IMR-90 (cell line): ENCODE results near the gene NFIX. TPM values are rescaled to one million over a fixed set of nuclear protein-coding genes. Genes with fewer than 3 reads are reported as not detected.

Experiments
- ATAC-seq: fragments of 200-7000 bp; cut with Tn5 transposase; 2 replicates; pipeline ENCODE4 v1.9.1; 2020; ENCODE audit warnings: low read depth, mild to moderate bottlenecking, moderate library complexity
- BruUV-seq: library from RNA; stranded (reverse); fragments of 400-500 nt; replicated peaks from 2 replicates; lab custom pipeline; 2021; lab: Mats Ljungman, UMichigan
- CTCF ChIA-PET: fragments of 300-600 bp; formaldehyde crosslinking; extraction: SDS; loops from one replicate; lab custom pipeline; 2021; ENCODE audit warnings: antibody characterized with exemption; lab: Yijun Ruan, JAX
- POLR2A ChIA-PET: fragments of 300-600 bp; sonication (Branson Sonifier 250); formaldehyde crosslinking; loops from one replicate; lab custom pipeline; 2022; ENCODE audit warnings: antibody characterized with exemption; ENCODE audit not compliant: unreplicated experiment; lab: Charles Lee
- DNase-seq: peaks from one replicate; pipeline ENCODE4 v3.0.0; 2013
- H2AFZ ChIP-seq: replicated peaks from 2 replicates; pipeline ENCODE3; 2013; ENCODE audit warnings: low read length, mild to moderate bottlenecking; ENCODE audit not compliant: poor library complexity
- H2AK5ac ChIP-seq: 2 replicates; pipeline ENCODE4 v1.6.1; 2013; ENCODE audit warnings: low read depth, low read length, inconsistent platforms
- H2AK9ac ChIP-seq: replicated peaks from 2 replicates; pipeline ENCODE3; 2013; ENCODE audit warnings: mild to moderate bottlenecking, low read depth, low read length, moderate library complexity; ENCODE audit not compliant: poor library complexity
- H2BK120ac ChIP-seq: 2 replicates; pipeline ENCODE4 v1.6.1; 2013; ENCODE audit warnings: low read depth, low read length, inconsistent platforms
- H2BK15ac ChIP-seq: 3 replicates; pipeline ENCODE4 v1.6.1; 2013; ENCODE audit warnings: low read depth, low read length, inconsistent platforms
- H2BK20ac ChIP-seq: 2 replicates; pipeline ENCODE4 v1.6.1; 2013; ENCODE audit warnings: low read depth, mild to moderate bottlenecking, inconsistent platforms, low read length, moderate library complexity
- H2BK5ac ChIP-seq: 2 replicates; pipeline ENCODE4 v1.6.1; 2013; ENCODE audit warnings: mild to moderate bottlenecking, low read depth, low read length, inconsistent platforms; ENCODE audit not compliant: poor library complexity, severe bottlenecking
- H3K14ac ChIP-seq: replicated peaks from 2 replicates; pipeline ENCODE4 v1.6.1; 2013; ENCODE audit warnings: low read depth, low read length, inconsistent platforms
- H3K18ac ChIP-seq: 2 replicates; pipeline ENCODE4 v1.6.1; 2013; ENCODE audit warnings: low read depth, low read length, control low read depth
- H3K23ac ChIP-seq: 2 replicates; pipeline ENCODE4 v1.6.1; 2013; ENCODE audit warnings: low read depth, low read length, inconsistent platforms
- H3K27ac ChIP-seq: 2 replicates; pipeline ENCODE4 v1.5.1; 2013; ENCODE audit warnings: mild to moderate bottlenecking, control low read depth, low read length; ENCODE audit not compliant: insufficient read depth
- H3K27me3 ChIP-seq: 2 replicates; pipeline ENCODE4 v1.6.1; 2013; ENCODE audit warnings: low read length; ENCODE audit not compliant: control insufficient read depth, insufficient read depth
- H3K36me3 ChIP-seq: 2 replicates; pipeline ENCODE4 v1.6.1; 2013; ENCODE audit warnings: low read length, mixed read lengths; ENCODE audit not compliant: control insufficient read depth, insufficient read depth
- H3K4ac ChIP-seq: 2 replicates; pipeline ENCODE4 v1.6.1; 2013; ENCODE audit warnings: low read depth, low read length, inconsistent platforms
- H3K4me1 ChIP-seq: 2 replicates; pipeline ENCODE4 v1.6.1; 2013; ENCODE audit warnings: low read length, mixed read lengths; ENCODE audit not compliant: control insufficient read depth, insufficient read depth
- H3K4me2 ChIP-seq: 2 replicates; pipeline ENCODE4 v1.6.1; 2013; ENCODE audit warnings: low read depth, mild to moderate bottlenecking, control low read depth, low read length, moderate library complexity
- H3K4me3 ChIP-seq: 2 replicates; pipeline ENCODE4 v1.5.1; 2013; ENCODE audit warnings: low read depth, mild to moderate bottlenecking, control low read depth, low read length, moderate library complexity; ENCODE audit not compliant: insufficient read depth
- H3K56ac ChIP-seq: 2 replicates; pipeline ENCODE4 v1.6.1; 2013; ENCODE audit warnings: low read length, inconsistent platforms; ENCODE audit not compliant: insufficient read depth; ENCODE audit errors: extremely low read depth
- H3K79me1 ChIP-seq, 2 experiments: 2 replicates each; pipeline ENCODE4 v1.6.1; 2013; ENCODE audit warnings: low read length in 2 of 2, inconsistent platforms in 1 of 2, low read depth in 1 of 2
- H3K9ac ChIP-seq: 2 replicates; pipeline ENCODE4 v1.6.1; 2013; ENCODE audit warnings: low read depth, low read length, control low read depth
- H3K9me1 ChIP-seq: 2 replicates; pipeline ENCODE4 v1.6.1; 2013; ENCODE audit warnings: low read length, inconsistent platforms; ENCODE audit not compliant: insufficient read depth
- H3K9me3 ChIP-seq: 2 replicates; pipeline ENCODE4 v1.6.1; 2013; ENCODE audit warnings: low read length; ENCODE audit not compliant: control insufficient read depth, insufficient read depth
- H4K20me1 ChIP-seq: 2 replicates; pipeline ENCODE4 v1.6.1; 2013; ENCODE audit warnings: low read length, inconsistent platforms; ENCODE audit not compliant: insufficient read depth
- H4K5ac ChIP-seq: 2 replicates; pipeline ENCODE4 v1.6.1; 2013; ENCODE audit warnings: mild to moderate bottlenecking, low read depth, low read length, control low read depth
- H4K8ac ChIP-seq, 2 experiments: 2 replicates each; pipeline ENCODE4 v1.6.1; 2013; ENCODE audit warnings: low read depth in 2 of 2, low read length in 2 of 2, control low read depth in 1 of 2, inconsistent platforms in 1 of 2
- H4K91ac ChIP-seq: 2 replicates; pipeline ENCODE4 v1.6.1; 2013; ENCODE audit warnings: low read depth, low read length, inconsistent platforms; ENCODE audit not compliant: insufficient read depth
- BHLHE40 ChIP-seq: fragments of 150-350 bp; IDR thresholded peaks from 2 replicates; pipeline ENCODE4 v1.6.1; 2016; ENCODE audit warnings: mild to moderate bottlenecking, low read depth, low read length
- CHD1 ChIP-seq: IDR thresholded peaks from 2 replicates; pipeline ENCODE4 v1.6.1; 2012; ENCODE audit warnings: low read depth, low read length, improper control_type of control experiment
- MAZ ChIP-seq: IDR thresholded peaks from 2 replicates; pipeline ENCODE4 v1.6.1; 2012; ENCODE audit warnings: low read depth, mild to moderate bottlenecking, low read length, improper control_type of control experiment, moderate library complexity, borderline replicate concordance
- NFE2L2 ChIP-seq: fragments of 150-350 bp; IDR thresholded peaks from 2 replicates; pipeline ENCODE4 v1.6.1; 2016; ENCODE audit warnings: low read depth, mild to moderate bottlenecking, low read length
- SMC3 ChIP-seq: fragments of 150-350 bp; IDR thresholded peaks from 2 replicates; pipeline ENCODE4 v1.6.1; 2016; ENCODE audit warnings: low read depth, mild to moderate bottlenecking, antibody characterized with exemption, low read length, moderate library complexity
- WGBS, 2 experiments: methylation state at CpG; one replicate each; pipeline versions ENCODE4 v1.1.5 to v1.1.7; 2013; ENCODE audit warnings: missing lambda C conversion rate in 2 of 2; ENCODE audit not compliant: insufficient read length in 1 of 2; ENCODE audit errors: extremely low coverage in 2 of 2; 5-methylcytosine and 5-hydroxymethylcytosine counted together
- dilution Hi-C: fragments of 300-500 bp; cut with HindIII; formaldehyde crosslinking; loops from one replicate; pipeline ENCODE4 v1.14.3; 2018; ENCODE audit warnings: low sequenced_read_pairs; ENCODE audit not compliant: unreplicated experiment
- in situ Hi-C: fragments of 300-500 bp; cut with MboI; formaldehyde crosslinking; loops from 3 replicates; pipeline ENCODE4 v1.14.3; 2019; ENCODE audit warnings: low sequenced_read_pairs, inconsistent platforms, mixed read lengths
- intact Hi-C: fragments of 100-400 bp; cut with micrococcal nuclease; formaldehyde crosslinking; loops from 2 replicates; pipeline ENCODE4 v1.10.0; 2022
- polyA plus RNA-seq, 3 experiments: library from polyadenylated mRNA; depleted of rRNA; stranded (reverse); fragments of >200 nt; gene quantifications; 2 replicates each; pipeline ENCODE4 v1.2.3, GENCODE V29; 2012; ENCODE audit warnings: low replicate concordance in 1 of 3
- total RNA-seq: library from RNA; depleted of rRNA; stranded (reverse); fragments of >200 nt; gene quantifications from 2 replicates; pipeline ENCODE4 v1.2.3, GENCODE V29; 2012

Gene NFIX
- total and polyA plus RNA-seq, 2 of the 4 experiments (the other 2 are of a cell fraction), result 10.2 to 47.7 TPM

DNA sequence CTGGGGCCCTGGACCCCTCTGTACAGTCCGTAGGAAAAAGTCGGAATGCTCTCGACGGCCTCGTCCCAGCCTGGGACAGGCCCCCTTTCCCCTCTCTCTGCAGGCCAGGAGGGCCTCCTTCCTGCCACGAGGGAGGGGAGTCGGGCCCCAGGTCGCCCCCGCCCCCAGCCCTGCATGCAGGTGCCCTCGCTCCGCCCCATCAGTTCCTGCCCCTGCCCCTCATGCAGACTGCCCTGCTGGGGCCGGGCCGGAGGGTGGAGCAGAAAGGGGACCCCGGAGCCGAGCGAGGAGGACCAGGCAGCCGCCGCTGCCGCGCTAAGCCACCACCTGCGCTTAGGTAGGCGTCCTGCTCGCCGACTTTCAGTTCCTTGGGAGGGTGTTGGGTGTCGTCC is 100.1 kb downstream of the NFIX start (continued):
- no peak for TF ChIP-seq MAZ
- no peak for TF ChIP-seq CHD1
- no peak for TF ChIP-seq SMC3

DNA sequence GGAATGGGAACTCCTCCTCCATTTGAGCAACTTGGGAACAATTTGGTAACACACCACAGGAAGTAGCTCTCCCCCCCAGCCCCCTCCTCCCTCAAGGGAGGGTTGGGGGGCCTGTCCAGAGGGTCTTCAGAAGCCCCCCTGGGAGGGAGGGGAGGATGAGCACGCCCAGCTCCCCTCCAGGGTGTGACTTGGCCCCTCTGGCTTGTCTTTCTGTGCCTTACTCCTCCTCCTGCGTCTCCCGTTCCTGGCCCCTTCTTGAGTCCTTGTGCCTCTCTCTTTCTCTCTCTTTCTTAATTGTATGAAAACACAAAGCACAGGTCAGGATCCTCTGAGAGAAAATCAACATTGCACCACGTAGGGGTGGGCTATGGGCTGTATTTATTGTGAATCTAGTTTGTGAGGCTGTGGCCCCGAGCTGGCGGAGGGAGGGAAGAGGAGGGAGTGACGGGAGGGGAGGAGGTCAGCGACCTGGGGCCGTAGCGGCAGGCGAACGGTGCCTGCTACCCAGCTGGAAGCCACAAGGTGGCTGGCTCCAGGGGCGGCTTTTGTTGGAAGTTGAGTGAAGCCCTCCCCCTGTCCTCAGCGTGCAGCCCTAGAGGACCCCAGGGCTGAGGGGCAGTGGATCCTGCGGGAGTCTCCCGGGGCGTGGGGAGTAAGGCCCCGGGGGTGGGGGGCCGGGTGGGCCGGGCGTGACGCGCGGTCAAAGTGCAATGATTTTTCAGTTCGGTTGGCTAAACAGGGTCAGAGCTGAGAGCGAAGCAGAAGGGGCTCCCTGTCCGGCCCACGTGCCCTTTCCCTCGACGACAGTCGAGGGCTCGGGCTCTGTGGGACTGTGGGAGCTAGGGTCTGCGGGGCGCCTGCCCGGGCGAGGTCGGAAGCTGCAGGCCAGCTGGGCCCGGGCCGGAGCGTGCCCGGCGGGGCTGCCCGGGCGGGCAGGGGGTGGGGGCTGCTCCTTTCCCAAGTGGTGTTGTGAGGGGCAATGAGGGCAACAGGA is 101.0 kb downstream of the NFIX start:
- DNase-seq, result no peak
- peaks cover 15% of the 10 kb centered on the region for H4K20me1 ChIP-seq
- ChIA-PET CTCF (interaction anchor here (0.5 to 0.6 kb wide), 2 partner anchors 38 to 83 kb away, joined by 3 read pairs; no protein-coding TSS in a partner anchor), POLR2A (no interaction called here)
- no peak overlapping the region for H3K27ac ChIP-seq
- H3K23ac ChIP-seq, result no peak overlapping the region
- dilution Hi-C loops, result no loop called here
- no peak overlapping the region for H3K14ac ChIP-seq
- no peak for TF ChIP-seq SMC3
- TF ChIP-seq BHLHE40, result no peak
- no peak for TF ChIP-seq NFE2L2
- WGBS, 2 experiments, result 79% methylated on average over 14 of the region's 44 CpGs; no CpG with 5 or more reads in 1 of the 2 experiments
- intact Hi-C loops, result no loop called here
- no peak overlapping the region for H3K56ac ChIP-seq
- no peak overlapping the region for H3K9ac ChIP-seq
- no peak overlapping the region for H2BK15ac ChIP-seq
- no TSS peak for BruUV-seq
- H2BK5ac ChIP-seq, result no peak overlapping the region
- ATAC-seq, result no peak
- no peak overlapping the region; the same call in 1 of the 2 replicates for H2BK20ac ChIP-seq
- no peak overlapping the region for H3K18ac ChIP-seq
- no peak overlapping the region for H3K4me3 ChIP-seq
- peak overlapping the region; percentile 32 for H2AK9ac ChIP-seq
- H3K4ac ChIP-seq, result no peak overlapping the region
- no peaks in the 10 kb centered on the region for H3K27me3 ChIP-seq
- H2AFZ ChIP-seq, result no peak overlapping the region
- no peak overlapping the region for H2BK120ac ChIP-seq
- H4K8ac ChIP-seq, result no peak overlapping the region
- H3K4me1 ChIP-seq, result peaks cover 7% of the 10 kb centered on the region; the same call in 1 of the 2 replicates
- 0 out of 2 replicates have a peak, but pooled peaks cover 4% of the 10 kb centered on the region for H3K9me1 ChIP-seq
- 0 out of 4 replicates have a peak, but pooled peaks cover 0 to 6% of the 10 kb centered on the region in 2 experiments for H3K79me1 ChIP-seq
- H4K91ac ChIP-seq, result no peak overlapping the region
- no peak overlapping the region for H4K5ac ChIP-seq
- H3K36me3 ChIP-seq, result peaks cover 6% of the 10 kb centered on the region; the same call in 1 of the 2 replicates
- H3K4me2 ChIP-seq, result no peak overlapping the region
- no peak overlapping the region for H2AK5ac ChIP-seq
- H3K9me3 ChIP-seq, result no peaks in the 10 kb centered on the region
- in situ Hi-C loops, result no loop called here
